ENCODE results near the gene NCOA7. TPM values are rescaled to one million over a fixed set of nuclear protein-coding genes. Genes with fewer than 3 reads are reported as not detected.

Gene NCOA7
- total RNA-seq, 1 donor, result 34.0 TPM

- no peaks in the 10 kb centered on the region for H3K36me3 ChIP-seq (ENCODE audit: insufficient read depth, low read length)
- H3K4me3 ChIP-seq (ENCODE audit: insufficient read depth, low read length), result peak overlapping the region; percentile 98
- H3K4me2 ChIP-seq (ENCODE audit: insufficient read depth, low read length), result peak overlapping the region; percentile 99
- peaks cover 4% of the 10 kb centered on the region for H3K27me3 ChIP-seq (ENCODE audit: insufficient read depth, low read length)
- H3K79me2 ChIP-seq (ENCODE audit: insufficient read depth, low read length), result peaks cover 37% of the 10 kb centered on the region
- H2AFZ ChIP-seq (ENCODE audit: low read length), result peak overlapping the region; percentile 76
- no peak for DNase-seq (ENCODE audit: insufficient read length, low spot score, missing footprints)
- H3K9me3 ChIP-seq (ENCODE audit: low read depth, low read length), result no peaks in the 10 kb centered on the region
- no peak for TF ChIP-seq CTCF (IDR thresholded peaks at IDR 0.05; ENCODE audit: extremely low read depth, low read depth, low read length)
- H3K4me1 ChIP-seq (ENCODE audit: insufficient read depth, low read length), result peaks cover 18% of the 10 kb centered on the region
- H3K27ac ChIP-seq (ENCODE audit: low read depth, low read length), result peak overlapping the region; percentile 90
- peaks cover 3% of the 10 kb centered on the region for H4K20me1 ChIP-seq (ENCODE audit: insufficient read depth, low read length)
These were observed 165.2 kb downstream of the NCOA7 start for GRCh38 chr6:125955973-125956372.

DNA sequence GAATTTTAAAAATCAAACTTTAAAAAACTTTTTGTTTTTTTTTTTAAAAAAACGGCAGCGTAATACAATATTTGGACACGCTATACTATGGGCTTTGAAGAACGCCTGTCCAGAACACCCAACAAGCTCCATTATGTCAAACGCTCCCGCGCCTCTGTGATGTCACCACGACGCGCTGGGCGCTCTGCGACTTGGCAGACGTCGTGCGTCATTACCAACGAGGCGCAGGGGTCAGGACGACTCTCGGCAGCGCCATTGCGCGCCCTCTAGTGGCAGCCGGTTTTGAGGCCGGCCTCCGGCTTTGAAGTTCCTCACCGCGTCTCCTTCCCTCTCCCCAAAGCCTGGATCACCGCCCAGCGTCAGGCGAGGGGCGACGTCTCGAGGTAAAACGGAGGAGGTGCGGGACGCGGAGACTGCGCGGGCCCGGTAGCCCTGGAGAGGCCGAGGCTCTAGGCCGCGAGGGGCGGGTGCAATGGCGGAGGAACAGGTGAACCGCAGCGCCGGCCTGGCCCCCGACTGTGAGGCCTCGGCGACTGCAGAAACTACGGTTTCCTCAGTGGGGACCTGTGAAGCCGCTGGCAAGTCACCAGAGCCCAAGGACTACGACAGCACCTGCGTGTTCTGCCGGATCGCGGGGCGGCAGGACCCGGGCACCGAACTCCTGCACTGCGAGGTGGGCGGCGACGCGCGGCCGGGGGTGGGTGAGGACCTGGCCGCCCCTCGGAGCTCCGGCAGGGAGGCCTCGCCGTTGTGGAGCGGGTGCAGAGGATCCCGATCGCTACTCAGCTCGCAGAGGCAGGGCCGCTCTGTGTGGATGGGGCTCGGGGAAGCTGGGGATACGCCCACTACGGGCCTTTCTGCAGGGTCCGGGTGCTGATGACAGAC, 166.0 kb downstream of the NCOA7 start, which contains the start of gene HINT3:
HINT3 (plus strand) TSS at position 265 of the 885 bp plus-strand sequence; CDS start at position 473, 208 bp downstream.
- H3K9me3 ChIP-seq (ENCODE audit: low read depth, low read length), result no peaks in the 10 kb centered on the region
- H3K27me3 ChIP-seq (ENCODE audit: insufficient read depth, low read length), result peaks cover 4% of the 10 kb centered on the region
- DNase-seq (ENCODE audit: insufficient read length, low spot score, missing footprints), result peak; percentile 98
- H3K4me2 ChIP-seq (ENCODE audit: insufficient read depth, low read length), result peak within 1 kb of the TSS; percentile 99
- H3K4me1 ChIP-seq (ENCODE audit: insufficient read depth, low read length), result peaks cover 18% of the 10 kb centered on the region
- no peaks in the 10 kb centered on the region for H3K36me3 ChIP-seq (ENCODE audit: insufficient read depth, low read length)
- H2AFZ ChIP-seq (ENCODE audit: low read length), result peak within 1 kb of the TSS; percentile 97
- peaks cover 43% of the 10 kb centered on the region for H3K79me2 ChIP-seq (ENCODE audit: insufficient read depth, low read length)
- peak within 1 kb of the TSS; percentile 90 for H3K27ac ChIP-seq (ENCODE audit: low read depth, low read length)
- peak within 1 kb of the TSS; percentile 98 for H3K4me3 ChIP-seq (ENCODE audit: insufficient read depth, low read length)
- peak; percentile 95 for TF ChIP-seq CTCF (IDR thresholded peaks at IDR 0.05; ENCODE audit: extremely low read depth, low read depth, low read length)
- H4K20me1 ChIP-seq (ENCODE audit: insufficient read depth, low read length), result peaks cover 3% of the 10 kb centered on the region

- no peak for TF ChIP-seq CTCF (IDR thresholded peaks at IDR 0.05; ENCODE audit: extremely low read depth, low read depth, low read length)
- H3K27ac ChIP-seq (ENCODE audit: low read depth, low read length), result peak overlapping the region; percentile 90
These were observed 166.6 kb downstream of the NCOA7 start for GRCh38 chr6:125957391-125957693.

GRCh38 chr6:125957845-125958244, 167.1 kb downstream of the NCOA7 start:
- peak overlapping the region; percentile 90 for H3K27ac ChIP-seq (ENCODE audit: low read depth, low read length)
- H3K79me2 ChIP-seq (ENCODE audit: insufficient read depth, low read length), result peaks cover 48% of the 10 kb centered on the region
- H2AFZ ChIP-seq (ENCODE audit: low read length), result peak overlapping the region; percentile 42

More at GRCh38 chr6:125957391-125957693, 166.6 kb downstream of the NCOA7 start:
- Histone ChIP-seq H3K4me1 (ENCODE audit: insufficient read depth, low read length) (peaks cover 18% of the 10 kb centered on the region), H3K36me3 (ENCODE audit: insufficient read depth, low read length) (no peaks in the 10 kb centered on the region), H3K9me3 (ENCODE audit: low read depth, low read length) (no peaks in the 10 kb centered on the region), H3K4me2 (ENCODE audit: insufficient read depth, low read length) (peak overlapping the region; percentile 99), H3K27me3 (ENCODE audit: insufficient read depth, low read length) (peaks cover 4% of the 10 kb centered on the region), H4K20me1 (ENCODE audit: insufficient read depth, low read length) (peaks cover 3% of the 10 kb centered on the region), H3K4me3 (ENCODE audit: insufficient read depth, low read length) (peak overlapping the region; percentile 98), H3K79me2 (ENCODE audit: insufficient read depth, low read length) (peaks cover 44% of the 10 kb centered on the region), H2AFZ (ENCODE audit: low read length) (peak overlapping the region; percentile 97)
- DNase-seq (ENCODE audit: insufficient read length, low spot score, missing footprints), result no peak

More at GRCh38 chr6:125957845-125958244, 167.1 kb downstream of the NCOA7 start:
- Histone ChIP-seq H3K27me3 (ENCODE audit: insufficient read depth, low read length) (peaks cover 4% of the 10 kb centered on the region), H3K4me2 (ENCODE audit: insufficient read depth, low read length) (peak overlapping the region; percentile 99), H3K4me3 (ENCODE audit: insufficient read depth, low read length) (peak overlapping the region; percentile 98), H3K36me3 (ENCODE audit: insufficient read depth, low read length) (no peaks in the 10 kb centered on the region), H3K4me1 (ENCODE audit: insufficient read depth, low read length) (peaks cover 18% of the 10 kb centered on the region), H4K20me1 (ENCODE audit: insufficient read depth, low read length) (peaks cover 5% of the 10 kb centered on the region), H3K9me3 (ENCODE audit: low read depth, low read length) (no peaks in the 10 kb centered on the region)
- peak; percentile 77 for DNase-seq (ENCODE audit: insufficient read length, low spot score, missing footprints)
- TF ChIP-seq CTCF (IDR thresholded peaks at IDR 0.05; ENCODE audit: extremely low read depth, low read depth, low read length), result no peak
